MV-4-11 (cell line): Measurements from ENCODE around the gene ESPL1.

ENCODE experiments used
- DNase-seq: peaks from one replicate; lab custom pipeline; 2025; lab: John Stamatoyannopoulos, UW

The ESPL1 gene

DNA sequence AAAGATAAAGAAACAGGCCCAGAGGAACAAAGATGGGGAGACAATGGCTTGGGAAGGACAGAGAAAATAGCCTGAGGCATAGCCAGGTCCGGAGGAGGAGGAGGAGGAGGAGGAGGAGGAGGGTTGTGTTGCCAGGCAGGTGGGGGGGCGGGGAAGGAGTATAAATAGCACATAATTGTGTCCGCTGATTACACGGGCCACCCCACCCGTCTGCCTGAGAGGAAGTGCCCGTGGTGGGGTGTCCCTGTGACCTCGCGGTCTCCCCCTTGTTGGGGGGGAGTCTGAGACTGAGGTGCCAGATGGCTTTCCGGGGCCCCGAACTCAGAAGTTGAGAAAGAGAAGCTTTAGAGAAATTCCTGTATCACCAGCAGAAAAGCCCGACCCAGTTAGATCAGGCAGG is 69.9 kb downstream of the ESPL1 start:
- DNase-seq: no peak

GRCh38 chr12:53338916-53339315 is 70.8 kb downstream of the ESPL1 start:
- DNase-seq: no peak

- DNase-seq: no peak
Measured at GRCh38 chr12:53340398-53340797, 72.3 kb downstream of the ESPL1 start.
